GM19043 (cell line): ENCODE measurements around the gene CDKAL1.
A peak's percentile ranks its signal among the peaks of the same experiment; 100 is the strongest.
"Not testable (repeated sequence)": the region's sequence is repeated elsewhere in the genome, so short reads cannot be mapped to it uniquely, and the experiment has no call there.

ENCODE experiments used
- ATAC-seq: cut with Tn5 transposase; IDR thresholded peaks from one replicate; pipeline ENCODE4 v1.9.1; 2021; ENCODE audit warnings: low read depth; ENCODE audit not compliant: unreplicated experiment

Gene CDKAL1

DNA sequence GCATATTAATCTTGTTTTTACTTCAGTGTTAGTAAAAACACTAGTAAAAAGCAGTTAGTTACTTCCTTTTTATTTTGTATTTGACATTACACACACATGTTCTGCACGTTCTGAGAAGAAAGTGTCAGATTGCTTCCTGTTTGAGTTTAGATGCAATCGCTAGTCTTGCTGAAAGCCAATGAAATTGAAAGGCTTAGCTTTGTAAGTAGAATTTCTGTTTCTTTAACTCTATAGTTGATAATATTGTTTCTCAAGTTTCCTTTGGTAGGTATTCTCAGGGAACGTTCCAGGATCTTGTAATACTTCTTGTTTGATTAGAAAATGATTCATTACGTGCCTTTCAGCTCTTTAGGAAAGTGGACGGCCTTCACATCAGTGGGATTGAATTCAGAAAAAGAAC, 55.0 kb downstream of the CDKAL1 start:
- ATAC-seq = no peak

DNA sequence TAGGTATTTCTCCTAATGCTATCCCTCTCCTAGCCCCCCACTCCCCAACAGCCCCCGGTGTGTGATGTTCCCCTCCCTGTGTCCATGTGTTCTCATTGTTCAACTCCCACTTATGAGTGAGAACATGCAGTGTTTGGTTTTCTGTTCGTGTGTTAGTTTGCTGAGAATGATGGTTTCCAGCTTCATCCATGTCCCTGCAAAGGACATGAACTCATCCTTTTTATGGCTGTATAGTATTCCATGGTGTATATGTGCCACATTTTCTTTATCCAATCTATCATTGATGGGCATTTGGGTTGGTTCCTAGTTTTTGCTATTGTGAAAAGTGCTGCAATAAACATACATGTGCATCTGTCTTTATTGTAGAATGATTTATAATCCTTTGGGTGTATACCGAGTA, 56.2 kb downstream of the CDKAL1 start:
- not testable (repeated sequence) for ATAC-seq

- not testable (repeated sequence) for ATAC-seq
Observed at GRCh38 chr6:20594299-20594853, 60.1 kb downstream of the CDKAL1 start.

DNA sequence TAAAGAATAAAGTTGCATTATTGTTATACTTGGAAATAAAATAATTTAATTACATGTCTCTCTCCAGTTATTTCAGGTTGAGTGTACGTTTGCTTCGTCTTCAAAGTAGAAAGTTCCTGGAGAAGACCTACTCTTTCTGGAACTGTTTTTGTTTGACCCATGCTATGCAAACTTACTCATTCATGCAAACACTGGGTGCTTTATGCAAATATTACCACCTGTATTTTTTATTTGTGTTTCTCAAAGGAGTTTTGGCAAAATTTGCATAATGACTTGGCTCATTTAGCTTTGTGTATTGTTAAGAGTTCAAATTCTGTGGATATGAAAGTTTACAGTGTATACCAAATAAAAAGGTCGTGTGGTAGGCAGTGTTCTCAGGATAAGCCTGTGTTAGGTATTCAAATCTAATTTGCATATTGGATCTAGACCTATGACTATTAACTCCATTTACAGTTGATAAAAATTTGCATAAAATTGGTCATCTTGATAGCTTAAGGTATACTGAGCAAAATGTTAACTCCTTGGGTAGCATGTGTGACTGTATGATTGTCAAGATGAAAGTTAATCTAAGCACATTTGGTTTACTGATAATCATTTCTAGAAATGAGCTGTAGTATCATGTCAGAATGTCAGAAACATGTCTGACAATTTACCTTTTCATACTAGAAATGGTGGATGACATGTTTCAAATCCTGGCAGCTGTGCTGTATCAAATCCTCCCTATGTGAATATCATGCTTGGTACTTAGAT, 65.2 kb downstream of the CDKAL1 start:
- peak; percentile 78 for ATAC-seq

GRCh38 chr6:20600831-20601230, 66.6 kb downstream of the CDKAL1 start:
- ATAC-seq = no peak

DNA sequence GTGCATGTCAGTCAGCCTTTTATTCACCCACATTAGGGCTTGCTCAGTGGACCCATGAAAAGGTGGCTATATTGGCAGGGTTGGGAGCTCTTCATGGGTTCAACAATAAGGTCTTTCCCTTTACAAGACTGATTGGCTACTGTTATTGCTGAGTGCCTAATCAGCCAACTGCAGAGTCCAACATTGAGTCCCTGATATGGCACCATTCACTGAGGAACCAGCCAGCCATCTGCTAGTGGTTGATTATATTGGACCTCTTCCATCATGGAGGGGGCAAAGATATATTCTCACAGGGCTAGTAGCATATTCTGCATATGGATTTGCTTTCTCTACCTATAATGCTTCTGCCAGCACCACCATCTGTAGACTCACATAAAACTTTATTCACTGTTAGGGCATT, 69.9 kb downstream of the CDKAL1 start:
- ATAC-seq = no peak

GRCh38 chr6:20605061-20605460, 70.8 kb downstream of the CDKAL1 start:
- no peak for ATAC-seq

DNA sequence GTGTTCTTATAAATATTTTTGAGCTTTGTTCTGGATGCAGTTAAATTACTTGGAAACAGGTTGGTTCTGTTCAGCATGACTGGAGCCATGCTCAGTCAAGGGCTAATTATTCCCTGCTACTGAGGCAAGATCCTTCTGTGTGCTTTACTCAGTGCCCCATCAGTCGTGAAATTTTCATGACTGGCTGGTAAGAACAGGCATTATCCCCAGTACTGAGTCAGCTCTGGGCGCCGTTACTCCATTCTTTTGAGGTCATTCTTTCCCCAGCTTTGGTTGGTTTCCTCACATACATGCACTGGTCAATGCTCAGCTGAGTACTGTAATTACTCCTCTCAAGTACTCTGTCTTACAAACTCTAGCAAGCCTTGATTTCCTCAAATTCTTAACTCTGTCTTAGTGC, 71.3 kb downstream of the CDKAL1 start:
- ATAC-seq = no peak

DNA sequence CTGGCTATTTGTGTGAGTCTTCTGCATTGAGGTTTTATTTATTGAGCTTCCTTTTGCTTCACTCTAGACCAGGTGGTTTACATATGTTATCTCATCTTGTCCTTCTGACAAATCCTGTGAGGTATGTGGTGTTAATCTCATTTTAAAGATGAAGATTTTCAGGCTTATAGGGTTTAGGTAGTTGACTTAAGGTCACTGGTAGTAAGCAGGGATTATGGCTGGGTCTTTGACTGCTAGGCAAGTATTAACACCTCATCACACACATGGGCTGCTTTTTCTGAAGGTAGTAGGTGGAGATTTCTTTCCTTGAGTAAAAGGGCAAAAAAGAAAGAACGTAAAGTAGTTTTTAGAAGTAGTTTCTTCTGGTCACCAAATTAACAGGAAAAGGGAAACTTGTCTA, 72.6 kb downstream of the CDKAL1 start:
- ATAC-seq = no peak

- no peak for ATAC-seq
Observed at GRCh38 chr6:20608356-20608755, 74.1 kb downstream of the CDKAL1 start.

DNA sequence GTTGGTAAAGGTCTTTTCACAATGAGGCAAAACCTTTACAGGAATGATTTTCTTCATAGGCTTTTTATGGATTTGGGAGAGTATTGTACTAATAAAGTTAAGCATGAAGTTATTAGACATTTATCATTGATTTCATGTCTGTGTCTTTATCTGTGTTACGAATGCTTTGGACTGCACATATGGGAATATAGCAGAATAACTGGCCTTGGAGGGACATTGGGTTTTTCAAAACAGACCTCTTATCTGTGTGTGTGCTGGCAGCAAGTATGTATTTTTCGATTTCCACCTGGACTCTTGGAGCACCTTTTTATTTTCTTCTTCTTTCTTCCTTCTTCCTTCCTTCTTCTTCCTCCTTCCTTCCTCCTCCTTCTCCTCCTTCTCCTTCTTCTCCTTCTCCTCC, 74.6 kb downstream of the CDKAL1 start:
- ATAC-seq = no peak

GRCh38 chr6:20609924-20610323, 75.7 kb downstream of the CDKAL1 start:
- ATAC-seq = not testable (repeated sequence)

GRCh38 chr6:20610636-20611370, 76.5 kb downstream of the CDKAL1 start:
- ATAC-seq = no peak

GRCh38 chr6:20617537-20617936, 83.3 kb downstream of the CDKAL1 start:
- not testable (repeated sequence) for ATAC-seq

DNA sequence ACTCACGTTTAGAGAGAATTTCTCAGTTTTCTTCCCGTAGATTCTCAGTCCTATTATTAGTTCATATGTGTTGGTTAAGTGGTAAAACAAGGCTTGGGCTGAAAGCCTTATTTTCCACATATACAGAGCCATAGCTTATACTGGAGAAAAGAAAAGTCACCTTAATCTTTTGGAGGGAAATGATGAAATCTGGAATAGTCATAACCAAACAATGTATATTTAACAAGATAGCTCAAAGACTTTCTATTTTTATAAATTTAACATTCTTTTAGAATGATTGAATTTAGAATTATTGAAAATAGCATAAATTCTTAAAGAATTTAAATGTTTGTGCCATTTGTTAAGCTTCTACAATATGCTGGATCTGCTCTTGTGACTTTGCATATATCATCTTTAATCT, 85.8 kb downstream of the CDKAL1 start:
- ATAC-seq = no peak

- ATAC-seq = no peak
Observed at GRCh38 chr6:20623761-20624160, 89.5 kb downstream of the CDKAL1 start.

DNA sequence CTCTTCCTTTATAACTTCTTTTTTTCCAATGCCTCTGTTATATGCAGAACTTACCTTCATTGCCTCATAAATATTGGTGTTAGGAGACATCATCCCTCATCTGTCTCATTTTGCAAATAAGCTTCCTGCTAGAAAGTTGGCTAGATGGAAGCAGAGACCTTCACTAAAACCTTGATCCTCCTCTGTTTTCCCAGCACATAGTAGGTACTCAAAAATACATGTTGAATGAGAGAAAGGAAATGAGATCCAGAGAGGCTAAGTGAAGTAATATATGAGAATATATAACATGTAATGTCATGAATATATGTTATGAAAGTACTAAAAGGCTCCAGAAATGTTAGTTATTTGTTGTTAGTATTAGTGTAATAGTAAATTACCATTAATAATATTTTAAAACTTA, 91.9 kb downstream of the CDKAL1 start:
- no peak for ATAC-seq

GRCh38 chr6:20629509-20629908, 95.3 kb downstream of the CDKAL1 start:
- ATAC-seq = no peak

GRCh38 chr6:20630136-20630535, 95.9 kb downstream of the CDKAL1 start:
- ATAC-seq = no peak

DNA sequence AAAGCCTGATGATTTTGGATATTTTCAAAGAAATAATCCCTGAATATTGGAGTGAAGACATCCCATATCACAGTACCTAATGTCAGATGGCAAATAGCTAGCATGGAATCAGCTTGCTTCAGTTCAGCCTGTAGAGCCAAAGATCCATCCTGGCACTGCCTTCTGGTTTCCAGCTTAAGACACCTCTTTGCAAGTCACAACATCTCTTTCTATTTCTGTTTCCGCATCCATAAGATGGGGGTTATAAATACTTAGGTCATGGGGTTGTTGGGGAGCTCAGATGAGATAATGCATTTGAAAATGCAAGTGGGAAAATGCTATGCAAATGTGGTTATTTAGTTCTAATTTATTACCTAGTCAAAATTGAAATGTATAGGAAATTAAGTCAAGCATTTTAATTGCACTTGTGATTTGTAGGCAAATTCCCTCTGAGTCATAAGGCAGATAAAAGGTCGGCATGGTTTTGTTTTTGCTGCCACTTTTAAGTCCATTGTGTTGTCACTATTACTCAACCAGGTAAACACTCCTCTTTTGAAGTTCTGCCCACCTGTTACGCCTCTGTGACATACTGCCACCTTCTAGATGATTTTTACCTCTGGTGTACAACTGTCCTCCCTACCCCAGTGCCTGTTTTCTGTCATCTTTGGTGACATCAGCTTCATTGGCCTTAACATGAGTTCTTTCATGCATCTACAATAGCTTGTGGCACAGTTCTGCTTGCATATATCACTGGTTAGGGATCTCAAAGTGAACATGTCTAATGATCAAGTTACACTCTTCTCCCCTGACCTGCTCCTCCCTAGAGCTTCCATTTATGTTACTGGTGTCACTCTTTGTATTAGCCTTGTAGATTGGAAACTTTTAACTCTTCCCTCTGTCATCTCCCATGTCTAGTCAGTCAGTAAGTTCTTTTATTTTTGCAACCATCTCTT, 96.6 kb downstream of the CDKAL1 start:
- ATAC-seq = no peak

DNA sequence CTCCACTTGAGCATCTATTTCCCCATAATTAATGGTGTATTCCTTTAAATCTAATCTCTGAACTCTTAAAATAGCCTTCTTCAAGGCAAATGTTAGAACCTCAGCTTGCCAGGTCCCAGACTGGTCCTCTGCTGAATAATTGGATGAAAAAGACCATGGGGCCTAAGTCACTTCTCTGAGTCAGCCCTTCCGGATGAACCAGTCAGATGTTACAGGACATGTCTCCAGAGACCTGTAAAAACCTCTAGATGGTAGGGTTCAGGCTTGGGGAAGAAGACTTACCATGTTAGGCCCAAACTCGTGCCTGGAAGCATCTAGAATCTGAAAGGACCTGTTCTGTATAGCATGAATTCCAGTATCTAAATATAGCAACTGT, 97.3 kb downstream of the CDKAL1 start:
- no peak for ATAC-seq
